GM12872 (cell line): Measurements from ENCODE around the gene PSENEN.
A peak's percentile ranks its signal among the peaks of the same experiment; 100 is the strongest.

ENCODE experiments used
- CTCF ChIP-seq: IDR thresholded peaks from 3 replicates; pipeline ENCODE4 v1.5.1; 2011; ENCODE audit warnings: low read depth, mild to moderate bottlenecking, low read length, moderate library complexity; ENCODE audit not compliant: insufficient read depth

The PSENEN gene

GRCh38 chr19:35744430-35745327 is 772 bp upstream of the PSENEN start:
- peak; percentile 22; the same call in 1 of the 3 replicates for TF ChIP-seq CTCF

DNA sequence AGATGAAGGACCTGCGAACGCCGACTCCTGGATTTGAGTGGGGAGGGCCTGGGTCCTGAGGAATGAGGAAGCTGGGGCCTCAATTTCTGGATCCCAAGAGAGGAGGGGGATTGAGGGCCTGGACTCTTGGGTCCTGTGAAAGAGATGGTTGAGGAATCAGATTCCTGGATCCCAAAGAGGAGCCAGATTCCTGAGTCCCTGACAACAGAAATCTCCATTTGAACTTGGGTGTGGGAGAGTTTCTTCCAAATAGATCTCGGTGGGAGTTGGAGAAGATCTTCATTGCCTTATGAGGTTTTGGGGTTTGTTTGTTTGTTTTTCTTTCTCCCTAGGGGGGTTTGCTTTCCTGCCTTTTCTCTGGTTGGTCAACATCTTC is 624 bp downstream of the PSENEN start:
- TF ChIP-seq CTCF: no peak

DNA sequence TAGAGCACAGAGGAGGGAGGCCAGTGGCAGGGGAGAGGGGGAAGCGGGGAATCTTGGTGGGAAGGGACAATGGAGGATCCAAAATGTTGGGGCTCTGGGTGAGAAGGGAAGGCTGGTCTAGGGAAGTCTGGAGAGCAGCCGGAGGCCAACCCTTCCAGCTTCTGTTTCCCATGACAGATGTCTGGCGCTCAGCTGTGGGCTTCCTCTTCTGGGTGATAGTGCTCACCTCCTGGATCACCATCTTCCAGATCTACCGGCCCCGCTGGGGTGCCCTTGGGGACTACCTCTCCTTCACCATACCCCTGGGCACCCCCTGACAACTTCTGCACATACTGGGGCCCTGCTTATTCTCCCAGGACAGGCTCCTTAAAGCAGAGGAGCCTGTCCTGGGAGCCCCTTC is 1.1 kb downstream of the PSENEN start:
- no peak for TF ChIP-seq CTCF

GRCh38 chr19:35748106-35749020 is 2.9 kb downstream of the PSENEN start, which contains the start of gene LIN37:
Gene LIN37 (plus strand): TSS chr19:35748576. CDS start chr19:35748725, 149 bp downstream.
- TF ChIP-seq CTCF: no peak

DNA sequence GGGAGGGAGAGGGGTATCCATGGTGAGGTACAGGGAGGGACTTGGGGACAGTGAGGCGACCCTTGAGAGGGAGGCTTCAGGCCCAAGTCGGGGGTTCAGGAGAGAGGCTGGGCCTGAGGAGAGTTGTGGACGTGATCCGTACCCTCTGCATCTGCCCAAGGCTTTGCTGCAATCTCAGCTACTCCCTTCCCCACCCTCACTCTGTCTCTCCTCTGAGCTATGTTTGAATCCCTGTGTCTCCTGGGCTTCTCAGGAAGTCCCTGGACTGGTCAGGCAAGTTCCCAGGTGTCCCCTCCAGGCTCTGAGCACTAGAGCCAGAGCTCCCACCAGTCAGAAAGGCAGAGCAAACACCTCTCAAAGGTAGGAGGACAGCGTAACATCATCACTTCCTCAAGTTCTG is 4.7 kb downstream of the PSENEN start:
- TF ChIP-seq CTCF: no peak

DNA sequence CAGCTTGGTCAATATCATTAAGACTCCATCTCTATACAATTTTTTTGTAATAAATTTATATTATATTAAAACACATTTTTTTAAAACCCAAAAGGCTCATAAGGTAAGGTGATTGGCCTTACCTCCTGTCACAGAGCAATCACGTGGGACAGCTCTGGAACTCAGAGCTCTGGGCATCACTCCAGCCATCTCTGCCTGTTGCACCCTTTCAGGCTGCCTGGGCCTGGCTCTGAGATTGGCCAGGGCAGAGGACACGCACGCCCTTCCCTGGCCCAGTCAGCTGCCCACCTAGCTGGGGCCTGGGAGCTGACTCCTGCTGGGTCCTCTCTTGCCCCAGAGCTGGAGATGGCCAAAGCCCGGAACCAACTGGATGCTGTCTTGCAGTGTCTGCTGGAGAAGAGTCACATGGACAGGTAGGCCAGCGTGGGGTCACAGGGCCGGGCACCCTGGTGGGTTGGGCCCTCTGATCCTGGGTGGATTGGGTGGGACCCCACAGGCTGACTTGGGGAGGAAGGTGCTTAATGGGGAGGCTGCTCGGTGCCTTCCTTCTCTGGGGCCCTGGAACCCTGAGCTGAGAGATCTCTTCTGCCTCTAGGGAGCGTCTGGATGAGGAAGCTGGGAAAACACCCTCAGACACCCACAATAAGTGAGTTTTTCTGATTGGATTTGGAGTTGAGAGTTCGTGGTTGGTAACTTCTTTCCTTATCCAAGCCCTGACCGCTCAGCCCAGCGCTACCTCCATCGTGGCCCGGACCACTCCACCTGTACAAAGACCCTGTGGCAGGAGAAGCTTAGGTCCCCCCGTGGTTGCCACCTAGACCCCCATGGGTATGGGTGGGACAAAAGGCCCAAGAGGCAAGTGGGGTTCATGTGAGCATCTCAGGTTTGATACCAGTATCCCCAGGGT is 6.6 kb downstream of the PSENEN start:
- no peak for TF ChIP-seq CTCF
